H9 (cell line): ENCODE measurements around the gene RNASEL. TPM values are rescaled to one million over a fixed set of nuclear protein-coding genes. Genes with fewer than 3 reads are reported as not detected.

Experiments used
- DNase-seq: peaks from one replicate; pipeline ENCODE4 v3.0.0-alpha.2; 2017
- H2AFZ ChIP-seq: one replicate; pipeline ENCODE4 v1.6.1; 2013; ENCODE audit warnings: mild to moderate bottlenecking, low read length, control low read depth, moderate library complexity
- H2AK5ac ChIP-seq: 2 replicates; pipeline ENCODE4 v1.6.1; 2013; ENCODE audit warnings: low read length, control low read depth, mixed read lengths; ENCODE audit not compliant: insufficient read length
- H2BK120ac ChIP-seq: one replicate; pipeline ENCODE4 v1.6.1; 2013; ENCODE audit warnings: low read depth, mild to moderate bottlenecking, low read length, control low read depth, inconsistent platforms; ENCODE audit not compliant: poor library complexity, severe bottlenecking
- H2BK12ac ChIP-seq: 2 replicates; pipeline ENCODE4 v1.6.1; 2013; ENCODE audit warnings: low read length, control low read depth, mixed read lengths, low read depth; ENCODE audit not compliant: insufficient read length
- H2BK15ac ChIP-seq: 2 replicates; pipeline ENCODE4 v1.6.1; 2013; ENCODE audit warnings: low read depth, low read length, control low read depth
- H2BK20ac ChIP-seq: one replicate; pipeline ENCODE4 v1.6.1; 2013; ENCODE audit warnings: low read depth, mild to moderate bottlenecking, low read length, control low read depth, inconsistent platforms; ENCODE audit not compliant: poor library complexity, severe bottlenecking
- H2BK5ac ChIP-seq: 2 replicates; pipeline ENCODE4 v1.6.1; 2013; ENCODE audit warnings: low read length, control low read depth, mixed read lengths; ENCODE audit not compliant: insufficient read length
- H3K14ac ChIP-seq: 2 replicates; pipeline ENCODE4 v1.6.1; 2013; ENCODE audit warnings: low read length, control low read depth; ENCODE audit not compliant: insufficient read depth
- H3K18ac ChIP-seq: 2 replicates; pipeline ENCODE4 v1.6.1; 2013; ENCODE audit warnings: low read depth, mild to moderate bottlenecking, mixed read lengths, low read length, control low read depth; ENCODE audit not compliant: insufficient read length
- H3K23ac ChIP-seq: 2 replicates; pipeline ENCODE4 v1.6.1; 2013; ENCODE audit warnings: low read length, control low read depth, mixed read lengths, low read depth; ENCODE audit not compliant: insufficient read length
- H3K23me2 ChIP-seq: 2 replicates; pipeline ENCODE4 v1.6.1; 2013; ENCODE audit warnings: low read depth, mild to moderate bottlenecking, mixed read lengths, low read length, control low read depth; ENCODE audit not compliant: insufficient read length, poor library complexity, severe bottlenecking
- H3K27ac ChIP-seq: 2 replicates; pipeline ENCODE4 v1.5.1; 2013; ENCODE audit warnings: low read length, control low read depth, mixed read lengths, low read depth; ENCODE audit not compliant: insufficient read length
- H3K27me3 ChIP-seq: 2 replicates; pipeline ENCODE4 v1.6.1; 2013; ENCODE audit warnings: low read length, control low read depth, inconsistent platforms; ENCODE audit not compliant: insufficient read depth
- H3K4ac ChIP-seq: 2 replicates; pipeline ENCODE4 v1.6.1; 2013; ENCODE audit warnings: low read depth, mild to moderate bottlenecking, control low read depth, inconsistent platforms, low read length, moderate library complexity
- H3K4me1 ChIP-seq: 2 replicates; pipeline ENCODE4 v1.6.1; 2013; ENCODE audit warnings: low read length, control low read depth, inconsistent platforms; ENCODE audit not compliant: insufficient read depth
- H3K4me2 ChIP-seq: 2 replicates; pipeline ENCODE4 v1.6.1; 2013; ENCODE audit warnings: low read length, control low read depth, mixed read lengths; ENCODE audit not compliant: insufficient read length, insufficient read depth
- H3K56ac ChIP-seq: 2 replicates; pipeline ENCODE4 v1.6.1; 2013; ENCODE audit warnings: low read depth, mild to moderate bottlenecking, mixed read lengths, low read length, control low read depth; ENCODE audit not compliant: insufficient read length
- H3K79me1 ChIP-seq: 2 replicates; pipeline ENCODE4 v1.6.1; 2013; ENCODE audit warnings: low read depth, mild to moderate bottlenecking, moderate library complexity, low read length, control low read depth, inconsistent platforms; ENCODE audit not compliant: insufficient read depth, poor library complexity, severe bottlenecking
- H3K79me2 ChIP-seq: 2 replicates; pipeline ENCODE4 v1.6.1; 2013; ENCODE audit warnings: low read length, control low read depth, inconsistent platforms; ENCODE audit not compliant: insufficient read depth
- H3K9ac ChIP-seq: 2 replicates; pipeline ENCODE4 v1.6.1; 2013; ENCODE audit warnings: low read length, control low read depth, mixed read lengths; ENCODE audit not compliant: insufficient read length; ENCODE audit errors: extremely low read depth
- H3K9me3 ChIP-seq: one replicate; pipeline ENCODE4 v1.6.1; 2013; ENCODE audit warnings: low read depth, low read length, inconsistent platforms; ENCODE audit not compliant: control insufficient read depth
- H3T11ph ChIP-seq: one replicate; pipeline ENCODE4 v1.6.1; 2013; ENCODE audit warnings: mild to moderate bottlenecking, low read length, control low read depth, inconsistent platforms
- H4K20me1 ChIP-seq: one replicate; pipeline ENCODE4 v1.6.1; 2013; ENCODE audit not compliant: control insufficient read depth, insufficient read length, insufficient read depth
- H4K5ac ChIP-seq: 2 replicates; pipeline ENCODE4 v1.6.1; 2013; ENCODE audit warnings: low read depth, mild to moderate bottlenecking, mixed read lengths, low read length, control low read depth; ENCODE audit not compliant: insufficient read length
- H4K8ac ChIP-seq: replicated peaks from 2 replicates; pipeline ENCODE4 v1.6.1; 2013; ENCODE audit warnings: low read length, control low read depth, mixed read lengths, low read depth; ENCODE audit not compliant: insufficient read length
- H4K91ac ChIP-seq: 2 replicates; pipeline ENCODE4 v1.6.1; 2013; ENCODE audit warnings: low read depth, mild to moderate bottlenecking, moderate library complexity, mixed read lengths, low read length, control low read depth; ENCODE audit not compliant: insufficient read length
- H3K27ac Mint-ChIP-seq, 3 experiments: 2 replicates in 2 of 3; 3 replicates in 1 of 3; pipeline ENCODE4 v1.8.0; 2020 to 2021; ENCODE audit warnings: mixed read lengths in 3 of 3, mild to moderate bottlenecking in 1 of 3, moderate library complexity in 1 of 3
- H3K27me3 Mint-ChIP-seq: 2 replicates; pipeline ENCODE4 v1.8.0; 2021; ENCODE audit warnings: low read depth, mild to moderate bottlenecking, moderate library complexity, mixed read lengths
- H3K36me3 Mint-ChIP-seq, 3 experiments: 2 replicates in 2 of 3; 3 replicates in 1 of 3; pipeline ENCODE4 v1.8.0; 2020 to 2021; ENCODE audit warnings: low read depth in 3 of 3, mixed read lengths in 3 of 3; ENCODE audit not compliant: insufficient read depth in 1 of 3
- H3K4me1 Mint-ChIP-seq, 2 experiments: 2 replicates each; pipeline ENCODE4 v1.8.0; 2020; ENCODE audit warnings: mixed read lengths in 2 of 2
- H3K4me3 Mint-ChIP-seq, 2 experiments: 2 replicates in 1 of 2; 3 replicates in 1 of 2; pipeline ENCODE4 v1.8.0; 2020 to 2021; ENCODE audit warnings: mild to moderate bottlenecking in 2 of 2, mixed read lengths in 2 of 2, moderate library complexity in 1 of 2
- H3K9me3 Mint-ChIP-seq, 2 experiments: 2 replicates in 1 of 2; 3 replicates in 1 of 2; pipeline ENCODE4 v1.8.0; 2020; ENCODE audit warnings: mild to moderate bottlenecking in 2 of 2, mixed read lengths in 2 of 2, moderate library complexity in 1 of 2
- WGBS: extraction: QIAGEN DNeasy Blood & Tissue Kit; methylation state at CpG from one replicate; pipeline ENCODE4 v1.1.7; 2013; ENCODE audit warnings: missing lambda C conversion rate, low lambda C conversion rate, mixed read lengths; ENCODE audit not compliant: insufficient read length; ENCODE audit errors: extremely low coverage; 5-methylcytosine and 5-hydroxymethylcytosine counted together
- total RNA-seq: library from RNA; stranded (reverse); gene quantifications from 2 replicates; pipeline ENCODE4 v1.2.1, GENCODE V29; 2021
- TF ChIP-seq, protein P1 (sequence below): fragments of 200-600 bp; sonication (generic); conservative IDR thresholded peaks from 3 replicates; pipeline ENCODE4 v1.8.0; 2021; ENCODE audit warnings: antibody characterized with exemption, mild to moderate bottlenecking

Gene RNASEL
- total RNA-seq, 1 experiment from 2014 or later: 0.63 TPM

DNA sequence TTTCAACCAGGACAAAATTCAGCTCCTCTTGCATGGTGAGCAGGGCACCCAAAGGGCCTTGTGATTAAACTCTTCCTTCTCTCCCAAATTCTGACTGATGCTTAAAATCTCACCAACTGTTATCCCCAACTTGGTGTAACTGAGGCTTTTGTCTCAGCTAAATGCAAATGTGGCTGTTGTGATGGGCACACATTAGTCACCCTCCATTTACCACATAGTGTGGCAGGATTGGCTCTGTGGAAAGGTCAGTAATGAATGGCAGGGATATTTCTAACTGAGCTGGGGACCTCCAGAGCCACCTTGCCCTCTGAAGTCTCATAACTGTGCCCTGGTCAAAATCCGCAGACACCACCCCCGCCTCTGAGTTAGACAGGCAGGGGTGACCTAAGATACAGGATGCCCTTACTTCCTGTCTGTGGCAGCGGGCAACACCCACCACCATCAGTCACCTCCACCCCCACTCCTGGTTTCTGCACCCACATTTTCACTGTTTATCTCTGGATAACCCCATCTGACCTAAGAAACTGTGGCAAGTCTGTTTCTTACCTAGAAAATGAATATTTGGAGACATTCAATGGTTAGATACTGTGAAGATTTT is 40.5 kb upstream of the RNASEL start:
- no peaks in the 10 kb centered on the region for H3K79me2 ChIP-seq
- H3K4me1 ChIP-seq: peaks cover 6% of the 10 kb centered on the region
- no peak overlapping the region for H4K8ac ChIP-seq
- no peak overlapping the region for H3K4me2 ChIP-seq
- H3K4ac ChIP-seq: no peak overlapping the region
- H3K56ac ChIP-seq: no peak overlapping the region
- Mint-ChIP-seq H3K36me3 (no peaks in the 10 kb centered on the region), H3K27ac (peak overlapping the region in 1 of 3 experiments; percentile 76; a peak in 1 of 7 replicates), H3K27me3 (no peaks in the 10 kb centered on the region; the same call in 1 of the 2 replicates), H3K9me3 (no peaks in the 10 kb centered on the region), H3K4me1 (peaks cover 46 to 47% of the 10 kb centered on the region in 2 experiments), H3K4me3 (no peak overlapping the region)
- H3K23me2 ChIP-seq: no peaks in the 10 kb centered on the region
- H3K27ac ChIP-seq: no peak overlapping the region
- H3K79me1 ChIP-seq: no peaks in the 10 kb centered on the region
- H2BK5ac ChIP-seq: no peak overlapping the region
- no peak overlapping the region for H3K18ac ChIP-seq
- no peaks in the 10 kb centered on the region for H4K20me1 ChIP-seq
- no peaks in the 10 kb centered on the region for H3K27me3 ChIP-seq
- H2BK12ac ChIP-seq: no peak overlapping the region
- no peak overlapping the region for H2AFZ ChIP-seq
- H3K9me3 ChIP-seq: no peaks in the 10 kb centered on the region
- no peak overlapping the region for H3T11ph ChIP-seq
- H4K5ac ChIP-seq: no peak overlapping the region
- no peak overlapping the region for H3K23ac ChIP-seq
- no peak overlapping the region for H2BK120ac ChIP-seq
- H2AK5ac ChIP-seq: no peak overlapping the region
- H3K9ac ChIP-seq: no peak overlapping the region
- no peak for DNase-seq
- no peak overlapping the region for H3K14ac ChIP-seq
- TF ChIP-seq, protein P1, sequence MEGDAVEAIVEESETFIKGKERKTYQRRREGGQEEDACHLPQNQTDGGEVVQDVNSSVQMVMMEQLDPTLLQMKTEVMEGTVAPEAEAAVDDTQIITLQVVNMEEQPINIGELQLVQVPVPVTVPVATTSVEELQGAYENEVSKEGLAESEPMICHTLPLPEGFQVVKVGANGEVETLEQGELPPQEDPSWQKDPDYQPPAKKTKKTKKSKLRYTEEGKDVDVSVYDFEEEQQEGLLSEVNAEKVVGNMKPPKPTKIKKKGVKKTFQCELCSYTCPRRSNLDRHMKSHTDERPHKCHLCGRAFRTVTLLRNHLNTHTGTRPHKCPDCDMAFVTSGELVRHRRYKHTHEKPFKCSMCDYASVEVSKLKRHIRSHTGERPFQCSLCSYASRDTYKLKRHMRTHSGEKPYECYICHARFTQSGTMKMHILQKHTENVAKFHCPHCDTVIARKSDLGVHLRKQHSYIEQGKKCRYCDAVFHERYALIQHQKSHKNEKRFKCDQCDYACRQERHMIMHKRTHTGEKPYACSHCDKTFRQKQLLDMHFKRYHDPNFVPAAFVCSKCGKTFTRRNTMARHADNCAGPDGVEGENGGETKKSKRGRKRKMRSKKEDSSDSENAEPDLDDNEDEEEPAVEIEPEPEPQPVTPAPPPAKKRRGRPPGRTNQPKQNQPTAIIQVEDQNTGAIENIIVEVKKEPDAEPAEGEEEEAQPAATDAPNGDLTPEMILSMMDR: no peak
- WGBS: no CpG with 5 or more reads among the region's 3 CpGs
- H4K91ac ChIP-seq: no peak overlapping the region
- H2BK15ac ChIP-seq: no peak overlapping the region
- H2BK20ac ChIP-seq: no peak overlapping the region
